ENCODE results near the gene IRGC. TPM values are rescaled to one million over a fixed set of nuclear protein-coding genes. Genes with fewer than 3 reads are reported as not detected.

IRGC gene
- total RNA-seq, 4 donors from 2014 or later: not detected

- no peak for TF ChIP-seq CTCF (IDR thresholded peaks at IDR 0.05; ENCODE audit: low read depth)
Measured at GRCh38 chr19:43719378-43719868, 3.5 kb downstream of the IRGC start.

- no peak for TF ChIP-seq CTCF (IDR thresholded peaks at IDR 0.05; ENCODE audit: low read depth)
Measured at GRCh38 chr19:43719918-43720317, 4.0 kb downstream of the IRGC start.

GRCh38 chr19:43720936-43721335 lies 5.1 kb downstream of the IRGC start:
- TF ChIP-seq CTCF (IDR thresholded peaks at IDR 0.05; ENCODE audit: low read depth): no peak

GRCh38 chr19:43721469-43722048 lies 5.7 kb downstream of the IRGC start:
- TF ChIP-seq CTCF (IDR thresholded peaks at IDR 0.05; ENCODE audit: low read depth): no peak

- TF ChIP-seq CTCF (IDR thresholded peaks at IDR 0.05; ENCODE audit: low read depth): no peak
Measured at GRCh38 chr19:43723588-43723987, 7.7 kb downstream of the IRGC start.

GRCh38 chr19:43724896-43725295 lies 9.0 kb downstream of the IRGC start:
- no peak for TF ChIP-seq CTCF (IDR thresholded peaks at IDR 0.05; ENCODE audit: low read depth)

GRCh38 chr19:43725468-43725867 lies 9.6 kb downstream of the IRGC start:
- TF ChIP-seq CTCF (IDR thresholded peaks at IDR 0.05; ENCODE audit: low read depth): no peak
